ENCODE measurements around the gene NCKAP5. TPM values are rescaled to one million over a fixed set of nuclear protein-coding genes. Genes with fewer than 3 reads are reported as not detected.

NCKAP5 gene
- total and polyA plus RNA-seq, 2 of the 13 experiments (the other 11 are each of a cell fraction or from before 2014, with no cell fraction given): 0.01 TPM; not detected in 1

DNA sequence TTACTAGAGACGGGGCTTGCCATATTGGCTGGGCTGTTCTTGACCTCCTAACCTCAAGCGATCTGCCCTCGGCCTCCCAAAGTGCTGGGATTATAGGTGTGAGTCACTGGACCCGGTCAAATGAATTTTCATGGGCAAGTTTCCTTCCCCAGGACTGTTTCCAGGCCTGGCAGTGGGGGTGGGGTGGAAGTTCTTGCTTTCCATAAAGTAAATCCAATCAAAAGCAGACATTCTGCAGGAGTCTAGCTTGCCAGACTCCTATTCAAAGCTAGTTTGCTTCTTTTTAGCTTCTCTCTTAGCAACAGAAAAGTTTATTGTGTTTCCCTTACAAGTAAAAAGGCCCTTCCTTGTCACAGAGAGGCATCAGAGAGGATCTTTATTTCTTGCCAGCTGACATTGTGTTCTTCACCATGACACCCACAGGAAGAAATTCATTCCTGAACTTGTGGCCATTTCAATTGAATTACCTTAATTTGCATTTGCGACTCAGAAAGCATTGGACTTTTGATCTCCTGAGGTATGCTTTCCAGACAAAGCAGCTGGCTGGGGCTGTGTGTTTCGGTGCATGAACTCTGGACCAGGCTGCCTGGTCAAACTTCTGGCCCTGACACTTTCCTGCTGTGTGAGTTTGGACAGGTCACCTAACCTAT lies 936.1 kb downstream of the NCKAP5 start (continued):
- TF ChIP-seq ATF6 (CRISPR knock-in tag; conservative IDR thresholded peaks at IDR 0.05): no peak
- no peak for TF ChIP-seq RFX1 (IDR thresholded peaks at IDR 0.05)
- no peak for TF ChIP-seq SRSF1 (optimal IDR thresholded peaks at IDR 0.05; ENCODE audit: low read depth, low read length)
- TF ChIP-seq, protein P1, sequence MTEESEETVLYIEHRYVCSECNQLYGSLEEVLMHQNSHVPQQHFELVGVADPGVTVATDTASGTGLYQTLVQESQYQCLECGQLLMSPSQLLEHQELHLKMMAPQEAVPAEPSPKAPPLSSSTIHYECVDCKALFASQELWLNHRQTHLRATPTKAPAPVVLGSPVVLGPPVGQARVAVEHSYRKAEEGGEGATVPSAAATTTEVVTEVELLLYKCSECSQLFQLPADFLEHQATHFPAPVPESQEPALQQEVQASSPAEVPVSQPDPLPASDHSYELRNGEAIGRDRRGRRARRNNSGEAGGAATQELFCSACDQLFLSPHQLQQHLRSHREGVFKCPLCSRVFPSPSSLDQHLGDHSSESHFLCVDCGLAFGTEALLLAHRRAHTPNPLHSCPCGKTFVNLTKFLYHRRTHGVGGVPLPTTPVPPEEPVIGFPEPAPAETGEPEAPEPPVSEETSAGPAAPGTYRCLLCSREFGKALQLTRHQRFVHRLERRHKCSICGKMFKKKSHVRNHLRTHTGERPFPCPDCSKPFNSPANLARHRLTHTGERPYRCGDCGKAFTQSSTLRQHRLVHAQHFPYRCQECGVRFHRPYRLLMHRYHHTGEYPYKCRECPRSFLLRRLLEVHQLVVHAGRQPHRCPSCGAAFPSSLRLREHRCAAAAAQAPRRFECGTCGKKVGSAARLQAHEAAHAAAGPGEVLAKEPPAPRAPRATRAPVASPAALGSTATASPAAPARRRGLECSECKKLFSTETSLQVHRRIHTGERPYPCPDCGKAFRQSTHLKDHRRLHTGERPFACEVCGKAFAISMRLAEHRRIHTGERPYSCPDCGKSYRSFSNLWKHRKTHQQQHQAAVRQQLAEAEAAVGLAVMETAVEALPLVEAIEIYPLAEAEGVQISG (CRISPR knock-in tag; IDR thresholded peaks at IDR 0.05): no peak
- TF ChIP-seq, protein P2, sequence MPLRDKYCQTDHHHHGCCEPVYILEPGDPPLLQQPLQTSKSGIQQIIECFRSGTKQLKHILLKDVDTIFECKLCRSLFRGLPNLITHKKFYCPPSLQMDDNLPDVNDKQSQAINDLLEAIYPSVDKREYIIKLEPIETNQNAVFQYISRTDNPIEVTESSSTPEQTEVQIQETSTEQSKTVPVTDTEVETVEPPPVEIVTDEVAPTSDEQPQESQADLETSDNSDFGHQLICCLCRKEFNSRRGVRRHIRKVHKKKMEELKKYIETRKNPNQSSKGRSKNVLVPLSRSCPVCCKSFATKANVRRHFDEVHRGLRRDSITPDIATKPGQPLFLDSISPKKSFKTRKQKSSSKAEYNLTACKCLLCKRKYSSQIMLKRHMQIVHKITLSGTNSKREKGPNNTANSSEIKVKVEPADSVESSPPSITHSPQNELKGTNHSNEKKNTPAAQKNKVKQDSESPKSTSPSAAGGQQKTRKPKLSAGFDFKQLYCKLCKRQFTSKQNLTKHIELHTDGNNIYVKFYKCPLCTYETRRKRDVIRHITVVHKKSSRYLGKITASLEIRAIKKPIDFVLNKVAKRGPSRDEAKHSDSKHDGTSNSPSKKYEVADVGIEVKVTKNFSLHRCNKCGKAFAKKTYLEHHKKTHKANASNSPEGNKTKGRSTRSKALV (CRISPR knock-in tag; IDR thresholded peaks at IDR 0.05): no peak
- TF ChIP-seq ZNF484 (CRISPR knock-in tag; IDR thresholded peaks at IDR 0.05; ENCODE audit: borderline replicate concordance, low read depth): no peak
- TF ChIP-seq FIP1L1 (IDR thresholded peaks at IDR 0.05; ENCODE audit: borderline replicate concordance, insufficient read depth, low read depth, low read length): no peak
- TF ChIP-seq, protein P3, sequence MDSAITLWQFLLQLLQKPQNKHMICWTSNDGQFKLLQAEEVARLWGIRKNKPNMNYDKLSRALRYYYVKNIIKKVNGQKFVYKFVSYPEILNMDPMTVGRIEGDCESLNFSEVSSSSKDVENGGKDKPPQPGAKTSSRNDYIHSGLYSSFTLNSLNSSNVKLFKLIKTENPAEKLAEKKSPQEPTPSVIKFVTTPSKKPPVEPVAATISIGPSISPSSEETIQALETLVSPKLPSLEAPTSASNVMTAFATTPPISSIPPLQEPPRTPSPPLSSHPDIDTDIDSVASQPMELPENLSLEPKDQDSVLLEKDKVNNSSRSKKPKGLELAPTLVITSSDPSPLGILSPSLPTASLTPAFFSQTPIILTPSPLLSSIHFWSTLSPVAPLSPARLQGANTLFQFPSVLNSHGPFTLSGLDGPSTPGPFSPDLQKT (CRISPR knock-in tag; IDR thresholded peaks at IDR 0.05; ENCODE audit: borderline replicate concordance): no peak
- TF ChIP-seq, protein P4, sequence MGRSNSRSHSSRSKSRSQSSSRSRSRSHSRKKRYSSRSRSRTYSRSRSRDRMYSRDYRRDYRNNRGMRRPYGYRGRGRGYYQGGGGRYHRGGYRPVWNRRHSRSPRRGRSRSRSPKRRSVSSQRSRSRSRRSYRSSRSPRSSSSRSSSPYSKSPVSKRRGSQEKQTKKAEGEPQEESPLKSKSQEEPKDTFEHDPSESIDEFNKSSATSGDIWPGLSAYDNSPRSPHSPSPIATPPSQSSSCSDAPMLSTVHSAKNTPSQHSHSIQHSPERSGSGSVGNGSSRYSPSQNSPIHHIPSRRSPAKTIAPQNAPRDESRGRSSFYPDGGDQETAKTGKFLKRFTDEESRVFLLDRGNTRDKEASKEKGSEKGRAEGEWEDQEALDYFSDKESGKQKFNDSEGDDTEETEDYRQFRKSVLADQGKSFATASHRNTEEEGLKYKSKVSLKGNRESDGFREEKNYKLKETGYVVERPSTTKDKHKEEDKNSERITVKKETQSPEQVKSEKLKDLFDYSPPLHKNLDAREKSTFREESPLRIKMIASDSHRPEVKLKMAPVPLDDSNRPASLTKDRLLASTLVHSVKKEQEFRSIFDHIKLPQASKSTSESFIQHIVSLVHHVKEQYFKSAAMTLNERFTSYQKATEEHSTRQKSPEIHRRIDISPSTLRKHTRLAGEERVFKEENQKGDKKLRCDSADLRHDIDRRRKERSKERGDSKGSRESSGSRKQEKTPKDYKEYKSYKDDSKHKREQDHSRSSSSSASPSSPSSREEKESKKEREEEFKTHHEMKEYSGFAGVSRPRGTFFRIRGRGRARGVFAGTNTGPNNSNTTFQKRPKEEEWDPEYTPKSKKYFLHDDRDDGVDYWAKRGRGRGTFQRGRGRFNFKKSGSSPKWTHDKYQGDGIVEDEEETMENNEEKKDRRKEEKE (IDR thresholded peaks at IDR 0.05): no peak
- no peak for TF ChIP-seq CEBPG (CRISPR knock-in tag; IDR thresholded peaks at IDR 0.05)
- no peak for TF ChIP-seq ZSCAN21 (CRISPR knock-in tag; IDR thresholded peaks at IDR 0.05; ENCODE audit: borderline replicate concordance)
- TF ChIP-seq, protein P5, sequence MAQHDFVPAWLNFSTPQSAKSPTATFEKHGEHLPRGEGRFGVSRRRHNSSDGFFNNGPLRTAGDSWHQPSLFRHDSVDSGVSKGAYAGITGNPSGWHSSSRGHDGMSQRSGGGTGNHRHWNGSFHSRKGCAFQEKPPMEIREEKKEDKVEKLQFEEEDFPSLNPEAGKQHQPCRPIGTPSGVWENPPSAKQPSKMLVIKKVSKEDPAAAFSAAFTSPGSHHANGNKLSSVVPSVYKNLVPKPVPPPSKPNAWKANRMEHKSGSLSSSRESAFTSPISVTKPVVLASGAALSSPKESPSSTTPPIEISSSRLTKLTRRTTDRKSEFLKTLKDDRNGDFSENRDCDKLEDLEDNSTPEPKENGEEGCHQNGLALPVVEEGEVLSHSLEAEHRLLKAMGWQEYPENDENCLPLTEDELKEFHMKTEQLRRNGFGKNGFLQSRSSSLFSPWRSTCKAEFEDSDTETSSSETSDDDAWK (CRISPR knock-in tag; IDR thresholded peaks at IDR 0.05): no peak
- TF ChIP-seq KDM4B (CRISPR knock-in tag; IDR thresholded peaks at IDR 0.05): no peak
- TF ChIP-seq, protein P6, sequence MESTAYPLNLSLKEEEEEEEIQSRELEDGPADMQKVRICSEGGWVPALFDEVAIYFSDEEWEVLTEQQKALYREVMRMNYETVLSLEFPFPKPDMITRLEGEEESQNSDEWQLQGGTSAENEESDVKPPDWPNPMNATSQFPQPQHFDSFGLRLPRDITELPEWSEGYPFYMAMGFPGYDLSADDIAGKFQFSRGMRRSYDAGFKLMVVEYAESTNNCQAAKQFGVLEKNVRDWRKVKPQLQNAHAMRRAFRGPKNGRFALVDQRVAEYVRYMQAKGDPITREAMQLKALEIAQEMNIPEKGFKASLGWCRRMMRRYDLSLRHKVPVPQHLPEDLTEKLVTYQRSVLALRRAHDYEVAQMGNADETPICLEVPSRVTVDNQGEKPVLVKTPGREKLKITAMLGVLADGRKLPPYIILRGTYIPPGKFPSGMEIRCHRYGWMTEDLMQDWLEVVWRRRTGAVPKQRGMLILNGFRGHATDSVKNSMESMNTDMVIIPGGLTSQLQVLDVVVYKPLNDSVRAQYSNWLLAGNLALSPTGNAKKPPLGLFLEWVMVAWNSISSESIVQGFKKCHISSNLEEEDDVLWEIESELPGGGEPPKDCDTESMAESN (CRISPR knock-in tag; conservative IDR thresholded peaks at IDR 0.05): no peak

Measured in HepG2 (cell line).